CD4-positive, alpha-beta T cell treated with Interleukin-21 for 1 hour (primary cell): ENCODE results near the gene GRID2.
"Not testable (repeated sequence)": the region's sequence is repeated elsewhere in the genome, so short reads cannot be mapped to it uniquely, and the experiment has no call there.

Source experiments
- DNase-seq: peaks from one replicate; pipeline ENCODE4 v3.0.0-alpha.2; 2020

GRID2 gene

GRCh38 chr4:92305878-92306520 is 2.2 kb downstream of the GRID2 start:
- DNase-seq, result no peak

GRCh38 chr4:92307181-92307580 is 3.4 kb downstream of the GRID2 start:
- no peak for DNase-seq

DNA sequence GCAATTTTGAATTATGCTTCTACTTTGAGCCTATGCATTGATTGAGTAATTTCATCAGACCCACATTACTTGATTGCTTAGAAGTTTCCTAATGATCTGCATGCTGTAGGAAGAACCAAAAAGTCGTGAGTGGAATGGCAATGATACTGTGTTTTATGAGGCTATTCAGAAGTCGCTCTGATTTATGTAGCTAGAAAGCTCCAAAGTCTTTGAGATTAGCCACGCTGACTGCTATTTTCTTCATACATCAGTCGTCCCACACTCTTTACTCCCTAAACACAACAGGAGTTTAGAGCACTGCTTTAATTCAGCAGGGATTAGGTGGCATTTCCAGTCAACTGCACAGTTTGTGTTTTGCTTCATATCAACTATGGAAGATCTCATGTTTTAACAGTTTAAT is 4.1 kb downstream of the GRID2 start:
- DNase-seq, result no peak

DNA sequence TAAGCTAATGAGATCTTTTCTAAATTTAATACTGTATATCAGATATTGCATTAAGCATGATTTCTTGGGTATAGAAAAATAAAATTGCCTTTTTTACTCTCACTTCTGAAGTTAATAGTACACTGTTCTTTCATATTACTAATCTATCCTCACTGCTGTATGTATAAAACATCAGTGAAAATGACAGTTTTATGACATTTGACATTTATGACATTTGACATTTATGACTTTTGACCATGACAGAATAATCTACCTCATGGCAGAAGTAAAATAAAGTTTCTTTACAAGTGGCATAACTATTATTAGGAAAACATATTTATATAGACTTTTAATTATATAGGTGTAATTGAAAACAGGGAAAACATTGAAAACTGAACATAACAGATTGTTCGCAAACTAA is 13.3 kb downstream of the GRID2 start:
- DNase-seq, result no peak

- DNase-seq, result no peak
These were observed 24.3 kb downstream of the GRID2 start for GRCh38 chr4:92328095-92328494.

DNA sequence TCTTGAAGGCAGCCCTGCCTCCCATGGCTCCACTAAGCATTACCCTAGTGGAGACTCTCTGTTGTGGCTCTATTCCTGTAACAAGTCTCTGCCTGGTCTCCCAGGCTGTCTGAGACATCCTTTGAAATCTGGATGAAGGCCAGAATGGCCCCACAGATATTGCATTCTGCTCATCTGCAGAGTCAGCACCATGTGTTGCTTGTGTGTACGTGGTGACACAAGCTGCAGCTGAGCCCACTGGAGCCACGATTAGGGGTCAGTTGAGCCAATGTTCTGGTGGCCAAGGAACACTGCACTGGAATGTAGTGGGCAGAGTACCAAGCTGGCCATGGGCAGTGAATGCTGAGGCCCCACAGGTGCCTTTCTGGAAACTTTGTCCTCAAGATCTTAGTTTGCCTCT is 29.2 kb downstream of the GRID2 start:
- DNase-seq, result no peak

DNA sequence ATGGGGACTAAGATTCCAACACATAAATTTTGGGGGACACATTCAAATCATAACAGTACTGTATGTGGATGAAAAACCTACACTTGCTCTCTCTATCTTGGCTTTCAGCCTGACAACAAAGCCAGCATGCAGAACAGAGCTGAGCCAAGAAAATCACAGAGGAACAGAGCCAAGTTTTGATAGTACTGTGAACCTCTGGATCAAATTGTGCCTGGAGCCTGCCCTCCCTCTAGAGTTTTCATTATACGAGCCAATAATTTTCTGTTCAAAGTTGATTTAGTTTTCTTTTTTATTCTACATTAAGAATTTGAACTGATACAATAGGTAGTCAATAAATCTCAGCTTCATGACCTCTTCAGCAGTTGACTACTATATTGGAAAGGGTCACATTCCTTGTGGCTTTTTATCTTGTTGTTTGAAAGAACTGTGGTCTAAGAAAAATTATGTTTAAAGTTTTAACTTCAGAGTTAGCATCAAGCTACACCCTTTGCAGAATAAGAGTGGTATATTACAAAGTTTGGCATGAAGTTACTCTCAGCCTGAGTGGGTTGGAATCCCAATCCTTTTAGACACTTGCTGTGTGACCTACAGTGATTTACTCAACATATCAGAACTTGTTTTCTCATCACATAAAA is 31.1 kb downstream of the GRID2 start:
- no peak for DNase-seq

DNA sequence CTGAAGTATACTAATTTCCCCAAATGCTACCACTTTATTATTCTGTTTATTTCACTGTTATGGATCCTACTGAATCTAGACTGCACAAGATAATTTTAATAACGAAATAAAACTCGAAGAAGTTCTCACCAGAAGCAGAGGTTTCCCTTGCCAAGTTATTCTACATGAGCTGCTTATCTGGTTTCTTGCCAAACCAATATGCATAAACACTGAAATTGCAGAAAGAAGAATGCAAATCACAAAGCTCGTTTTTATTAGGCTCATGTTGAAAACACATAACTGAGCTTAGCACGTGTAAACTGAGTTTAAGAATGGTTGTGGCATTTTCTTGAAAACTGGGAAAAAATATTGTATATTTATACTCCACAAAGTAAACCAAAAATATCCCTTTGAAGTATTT is 35.9 kb downstream of the GRID2 start:
- DNase-seq, result no peak

GRCh38 chr4:92344216-92344615 is 40.5 kb downstream of the GRID2 start:
- DNase-seq, result no peak

DNA sequence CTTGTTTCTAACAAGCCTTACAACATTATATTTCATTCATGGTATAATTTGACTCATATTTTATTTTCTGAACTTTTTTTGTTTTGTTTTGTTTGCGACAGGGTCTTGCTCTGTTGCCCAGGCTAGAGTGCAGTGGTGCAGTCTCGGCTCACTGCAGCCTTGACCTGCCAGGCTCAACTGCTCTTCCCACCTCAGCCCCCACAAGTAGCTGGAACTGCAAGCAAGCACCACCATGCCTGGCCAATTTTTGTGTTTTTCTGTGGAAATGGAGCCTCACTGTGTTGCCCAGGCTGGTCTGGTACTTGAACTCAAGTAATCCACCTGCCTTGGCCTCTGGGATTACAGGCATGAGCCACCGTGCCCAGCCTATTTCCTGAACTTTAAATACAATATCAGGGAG is 42.5 kb downstream of the GRID2 start:
- no peak for DNase-seq

- DNase-seq, result no peak
These were observed 54.2 kb downstream of the GRID2 start for GRCh38 chr4:92357966-92358365.

GRCh38 chr4:92359491-92359890 is 55.7 kb downstream of the GRID2 start:
- no peak for DNase-seq

DNA sequence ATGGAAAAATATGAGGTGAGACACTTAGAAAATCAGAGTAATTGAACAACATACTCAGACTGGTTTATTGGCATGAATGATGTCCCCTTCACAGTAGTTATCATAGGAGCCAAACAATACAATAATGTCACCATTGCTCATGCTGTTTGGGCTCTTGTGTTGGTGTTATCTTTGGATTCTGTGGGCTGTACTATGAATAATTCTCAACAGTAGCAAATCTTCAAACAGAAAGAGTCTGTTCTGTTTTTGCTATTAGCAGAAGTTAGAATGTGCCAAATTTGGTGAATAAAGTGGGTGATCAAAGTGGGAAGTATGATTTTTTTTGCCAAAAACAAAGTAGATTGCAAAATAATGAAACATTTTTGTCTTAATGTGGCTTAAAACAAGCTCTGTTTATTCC is 58.3 kb downstream of the GRID2 start:
- no peak for DNase-seq

- no peak for DNase-seq
These were observed 64.9 kb downstream of the GRID2 start for GRCh38 chr4:92368653-92369052.

- DNase-seq, result no peak
These were observed 77.8 kb downstream of the GRID2 start for GRCh38 chr4:92381616-92382015.

- DNase-seq, result no peak
These were observed 78.4 kb downstream of the GRID2 start for GRCh38 chr4:92382128-92382527.

GRCh38 chr4:92387459-92388069 is 83.8 kb downstream of the GRID2 start:
- no peak for DNase-seq

- no peak for DNase-seq
These were observed 95.3 kb downstream of the GRID2 start for GRCh38 chr4:92399032-92399431.

GRCh38 chr4:92403525-92403924 is 99.8 kb downstream of the GRID2 start:
- not testable (repeated sequence) for DNase-seq

GRCh38 chr4:92406488-92406887 is 102.7 kb downstream of the GRID2 start:
- DNase-seq, result no peak

GRCh38 chr4:92421920-92422319 is 118.2 kb downstream of the GRID2 start:
- DNase-seq, result no peak

DNA sequence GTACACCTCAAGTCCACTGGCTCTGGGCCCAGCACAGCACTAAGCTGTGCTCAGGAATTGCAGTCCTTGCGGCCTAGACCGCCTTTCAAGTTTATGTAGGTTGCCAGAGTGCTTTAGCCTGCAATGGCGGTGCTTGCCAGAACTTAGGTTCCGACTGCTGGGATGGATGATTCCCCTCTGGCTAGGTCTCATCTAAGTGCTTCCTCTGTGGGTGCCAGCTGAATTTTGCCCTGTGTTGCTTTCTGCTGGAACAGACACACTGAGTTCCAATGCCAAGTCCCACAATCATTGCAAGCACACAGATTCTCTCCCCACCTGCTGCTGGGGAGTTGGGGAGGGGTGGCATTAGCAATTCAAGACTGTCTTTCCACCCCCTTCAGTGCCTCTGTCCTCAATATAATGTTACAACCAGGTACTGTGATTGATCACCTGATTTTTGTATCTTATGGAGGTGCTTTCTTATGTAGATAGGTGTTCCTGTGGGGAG is 129.5 kb downstream of the GRID2 start:
- DNase-seq, result no peak

DNA sequence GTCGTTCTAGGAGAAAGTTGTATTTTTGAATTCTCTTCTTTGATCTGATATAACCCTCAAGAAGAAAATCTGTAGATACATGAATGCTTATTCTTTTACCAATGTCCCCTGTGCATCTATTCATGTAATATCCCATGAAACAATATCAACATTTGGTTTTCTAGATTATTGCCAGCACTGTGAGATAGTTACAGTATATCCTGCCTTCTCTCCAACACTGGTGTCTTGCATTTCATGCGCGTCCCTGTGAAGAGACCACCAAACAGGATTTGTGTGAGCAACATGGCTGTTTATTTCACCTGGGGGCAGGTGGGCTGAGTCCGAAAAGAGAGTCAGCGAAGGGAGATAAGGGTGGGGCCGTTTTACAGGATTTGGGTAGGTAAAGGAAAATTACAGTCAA is 135.0 kb downstream of the GRID2 start:
- DNase-seq, result not testable (repeated sequence)

GRCh38 chr4:92442131-92442530 is 138.4 kb downstream of the GRID2 start:
- not testable (repeated sequence) for DNase-seq
